K562 (cell line): ENCODE results near the gene NR3C1. TPM values are rescaled to one million over a fixed set of nuclear protein-coding genes. Genes with fewer than 3 reads are reported as not detected.

Experiments
- ATAC-seq: fragments of 200-7000 bp; cut with Tn5 transposase; 3 replicates; pipeline ENCODE4 v1.9.1; 2020; ENCODE audit warnings: moderate library complexity
- BruUV-seq: library from RNA; stranded (reverse); fragments of 400-500 nt; replicated peaks from 2 replicates; lab custom pipeline; 2021; lab: Mats Ljungman, UMichigan
- CTCF ChIA-PET: fragments of 300-600 bp; formaldehyde crosslinking; extraction: SDS; loops from one replicate; lab custom pipeline; 2021; ENCODE audit warnings: low intra/inter-chr PET ratio; lab: Yijun Ruan, JAX
- POLR2A ChIA-PET: fragments of 300-600, 350-650 bp; sonication (Branson Sonifier 250); formaldehyde crosslinking; extraction: SDS; loops from one replicate; lab custom pipeline; 2021; ENCODE audit warnings: antibody characterized with exemption, inconsistent platforms; lab: Yijun Ruan, JAX
- DNase-seq, 4 experiments: peaks; one replicate each; pipeline versions ENCODE4 v3.0.0 to v3.0.0-alpha.2; 2011 to 2018; ENCODE audit warnings: low spot score in 3 of 4, mixed read lengths in 3 of 4; ENCODE audit errors: extremely low read depth in 1 of 4
- FAIRE-seq: peaks from 2 replicates; lab custom pipeline; 2011; peaks lifted over from hg19 to GRCh38; lab: Jason Lieb, UNC
- H2AFZ ChIP-seq: 2 replicates; pipeline ENCODE4 v1.6.0; 2011; ENCODE audit warnings: low read depth, low read length, control low read depth, inconsistent platforms
- H3K27ac ChIP-seq: fragments of 200-600 bp; 3 replicates; pipeline ENCODE4 v1.8.0; 2011; ENCODE audit warnings: low read depth, mild to moderate bottlenecking, control low read depth, inconsistent platforms, low read length, moderate library complexity, mixed read lengths; ENCODE audit errors: extremely low read depth
- H3K27me3 ChIP-seq, 2 experiments: fragments of 300-600 bp in 1 of 2; 2 replicates in 1 of 2; 3 replicates in 1 of 2; pipeline versions ENCODE4 v1.6.0 to v1.8.0; 2011; ENCODE audit warnings: inconsistent platforms in 2 of 2, low read length in 2 of 2, mild to moderate bottlenecking in 1 of 2, mixed read lengths in 1 of 2, moderate library complexity in 1 of 2; ENCODE audit not compliant: control insufficient read depth in 2 of 2, insufficient read depth in 2 of 2
- H3K36me3 ChIP-seq: fragments of 300-600 bp; 3 replicates; pipeline ENCODE4 v1.8.0; 2011; ENCODE audit warnings: mild to moderate bottlenecking, low read length, inconsistent platforms; ENCODE audit not compliant: control insufficient read depth, insufficient read depth
- H3K4me1 ChIP-seq, 2 experiments: fragments of 200-600 bp in 1 of 2; replicated peaks in 1 of 2; 2 replicates in 1 of 2; 3 replicates in 1 of 2; pipeline versions ENCODE4 v1.5.1 to v1.8.0; 2011; ENCODE audit warnings: inconsistent platforms in 2 of 2, low read length in 2 of 2, mild to moderate bottlenecking in 1 of 2, mixed read lengths in 1 of 2, moderate library complexity in 1 of 2; ENCODE audit not compliant: control insufficient read depth in 2 of 2, insufficient read depth in 2 of 2
- H3K4me2 ChIP-seq: 2 replicates; pipeline ENCODE4 v1.6.1; 2011; ENCODE audit warnings: low read length, control low read depth, inconsistent platforms, mixed read lengths; ENCODE audit not compliant: insufficient read depth
- H3K4me3 ChIP-seq: fragments of 200-600 bp; sonication (generic), shearing (Covaris generic); 2 replicates; pipeline ENCODE4 v1.5.1; 2016; ENCODE audit warnings: control low read depth, inconsistent platforms
- H3K79me2 ChIP-seq: fragments of 200-600 bp; 3 replicates; pipeline ENCODE4 v1.8.0; 2011; ENCODE audit warnings: low read length, inconsistent platforms; ENCODE audit not compliant: control insufficient read depth, insufficient read depth
- H3K9ac ChIP-seq, 2 experiments: 2 replicates each; pipeline versions ENCODE4 v1.6.0 to v1.6.1; 2011; ENCODE audit warnings: low read depth in 2 of 2, low read length in 2 of 2, control low read depth in 1 of 2, inconsistent platforms in 1 of 2, mild to moderate bottlenecking in 1 of 2, mixed read lengths in 1 of 2; ENCODE audit not compliant: insufficient read depth in 1 of 2
- H3K9me1 ChIP-seq: one replicate; pipeline ENCODE4 v1.6.0; 2011; ENCODE audit warnings: inconsistent platforms, mild to moderate bottlenecking, low read length, moderate library complexity; ENCODE audit not compliant: control insufficient read depth, insufficient read depth
- H3K9me3 ChIP-seq: replicated peaks from 2 replicates; pipeline ENCODE4 v1.5.1; 2011; ENCODE audit warnings: low read depth, low read length, inconsistent platforms; ENCODE audit not compliant: control insufficient read depth, insufficient read depth
- H4K20me1 ChIP-seq: replicated peaks from 2 replicates; pipeline ENCODE4 v1.6.1; 2011; ENCODE audit warnings: low read length, inconsistent platforms, mixed read lengths; ENCODE audit not compliant: control insufficient read depth, insufficient read depth
- CHD4 ChIP-seq: fragments of 200-600 bp; sonication (generic); IDR thresholded peaks from 3 replicates; pipeline ENCODE4 v1.6.1; 2012; ENCODE audit warnings: low read depth, mild to moderate bottlenecking, mixed read lengths, low read length, inconsistent platforms; ENCODE audit not compliant: insufficient read depth, insufficient replicate concordance, poor library complexity, severe bottlenecking
- EP300 ChIP-seq: IDR thresholded peaks from 2 replicates; pipeline ENCODE4 v1.6.1; 2012; ENCODE audit warnings: low read length, improper control_type of control experiment
- ERF ChIP-seq: fragments of 450-650 bp; formaldehyde crosslinking; IDR thresholded peaks from 2 replicates; pipeline ENCODE4 v1.4.0; 2020; ENCODE audit warnings: mild to moderate bottlenecking, mixed read lengths
- ILF3 ChIP-seq: fragments of 450-650 bp; IDR thresholded peaks from 2 replicates; pipeline ENCODE4 v1.6.1; 2018; ENCODE audit warnings: antibody characterized with exemption, mild to moderate bottlenecking, moderate library complexity, borderline replicate concordance
- NCOA1 ChIP-seq: fragments of 450-650 bp; IDR thresholded peaks from 2 replicates; pipeline ENCODE4 v1.6.1; 2016; ENCODE audit warnings: low read depth
- POLR2AphosphoS5 ChIP-seq: IDR thresholded peaks from 2 replicates; pipeline ENCODE4 v1.6.1; 2011; ENCODE audit warnings: mild to moderate bottlenecking, low read depth, low read length, moderate library complexity; ENCODE audit not compliant: control insufficient read depth, insufficient read depth
- RBFOX2 ChIP-seq: fragments of 200-400 bp; formaldehyde crosslinking; IDR thresholded peaks from 2 replicates; pipeline ENCODE4 v1.6.1; 2017; ENCODE audit warnings: low read depth, mild to moderate bottlenecking, low read length, moderate library complexity
- SMAD4 ChIP-seq: fragments of 250-450 bp; sonication (Bioruptor Pico); conservative IDR thresholded peaks from 2 replicates; pipeline ENCODE4 v1.8.0; 2021; ENCODE audit warnings: inconsistent platforms, mild to moderate bottlenecking, moderate library complexity
- ZNF146 ChIP-seq: IDR thresholded peaks from one replicate; pipeline ENCODE4 v1.6.1; 2018; ENCODE audit warnings: missing compliant biosample characterization; ENCODE audit not compliant: unreplicated experiment
- ZNF253 ChIP-seq: fragments of 250-450 bp; sonication (Bioruptor Pico); conservative IDR thresholded peaks from 2 replicates; pipeline ENCODE4 v1.6.1; 2021; ENCODE audit warnings: mild to moderate bottlenecking
- ZNF316 ChIP-seq: fragments of 450-650 bp; IDR thresholded peaks from 2 replicates; pipeline ENCODE4 v1.6.1; 2016
- ZNF445 ChIP-seq: fragments of 250-450 bp; sonication (Bioruptor Pico); IDR thresholded peaks from 2 replicates; pipeline ENCODE4 v1.4.0; 2020; ENCODE audit warnings: low read depth, mild to moderate bottlenecking, moderate library complexity
- WGBS: fragments of 100-300 bp; shearing (Covaris generic); methylation state at CpG from one replicate; pipeline ENCODE4 v1.1.6; 2016; ENCODE audit warnings: low coverage, mixed read lengths; ENCODE audit not compliant: insufficient coverage; ENCODE audit errors: missing lambda C conversion rate; 5-methylcytosine and 5-hydroxymethylcytosine counted together
- in situ Hi-C: fragments of 300-500 bp; cut with MboI; formaldehyde crosslinking; loops from 4 replicates; pipeline ENCODE4 v1.15.0; 2018; ENCODE audit warnings: inconsistent platforms, mixed read lengths
- intact Hi-C: fragments of 100-400 bp; cut with micrococcal nuclease; formaldehyde crosslinking; loops from 2 replicates; pipeline ENCODE4 v1.14.2; 2022
- polyA plus RNA-seq, 8 experiments: library from polyadenylated mRNA; depleted of rRNA in 4 of 8; stranded (reverse) in 5 of 8; unstranded in 3 of 8; fragments of >200 nt; fragmentation: Nextera tagmentation in 2 of 8; fragmentation: Illumina TruSeq in 1 of 8; extraction: Ambion mirVana in 2 of 8; extraction: Trizol in 1 of 8; gene quantifications; 2 replicates each; pipeline versions ENCODE4 v1.2.1 to v1.2.3, GENCODE V29; 2011 to 2014; ENCODE audit warnings: inconsistent platforms in 1 of 8, missing spikeins in 1 of 8
- total RNA-seq, 7 experiments: library from RNA; depleted of rRNA in 6 of 7; stranded (reverse); fragments of >200 nt in 6 of 7; fragmentation: Illumina TruSeq in 2 of 7; extraction: Trizol in 2 of 7; gene quantifications; 2 replicates each; pipeline versions ENCODE4 v1.2.1 to v1.2.3, GENCODE V29; 2011 to 2021; ENCODE audit warnings: low replicate concordance in 1 of 7
- TF ChIP-seq, protein P1 (sequence below): fragments of 150-350 bp; conservative IDR thresholded peaks from 2 replicates; pipeline ENCODE4 v1.6.1; 2014; ENCODE audit warnings: low read length

NR3C1 gene
- total and polyA plus RNA-seq, 9 of the 15 experiments (the other 6 are each of a cell fraction or from before 2014, with no cell fraction given) = 8.2 to 36.0 (median 15.0) TPM

DNA sequence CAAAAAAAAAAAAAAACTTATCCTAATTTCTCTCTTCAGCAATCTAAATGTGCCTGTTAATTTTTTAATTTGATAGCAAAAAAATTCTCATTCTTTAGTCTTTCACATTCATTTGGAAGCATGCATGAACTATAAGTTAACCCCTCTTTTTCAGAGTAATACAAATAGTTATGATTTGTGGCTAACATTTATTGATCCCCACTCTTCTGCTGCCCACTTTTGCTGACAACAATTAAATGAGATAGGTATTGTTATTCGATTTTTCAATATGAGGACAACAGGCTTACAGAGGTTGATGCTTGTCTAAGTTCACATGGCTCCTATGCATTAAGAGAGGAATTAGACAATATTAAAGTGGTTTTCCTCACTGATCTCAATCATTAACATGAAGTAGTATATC lies 2.9 kb upstream of the NR3C1 start:
- Histone ChIP-seq H3K27me3 (no peaks in the 10 kb centered on the region), H3K4me2 (no peak overlapping the region; the same call in 1 of the 2 replicates), H4K20me1 (peaks cover 6% of the 10 kb centered on the region; the same call in 1 of the 2 replicates), H3K4me3 (no peak overlapping the region), H3K4me1 (peaks cover 4 to 18% of the 10 kb centered on the region in 2 experiments; a peak in 4 of 5 replicates), H3K79me2 (peaks cover 21% of the 10 kb centered on the region), H3K9me1 (no peaks in the 10 kb centered on the region), H2AFZ (0 out of 2 replicates have a peak overlapping the region, but pooled peaks have one; percentile 99), H3K27ac (no peak overlapping the region), H3K9me3 (no peaks in the 10 kb centered on the region), H3K36me3 (no peaks in the 10 kb centered on the region), H3K9ac (no peak overlapping the region)
- DNase-seq (no peak), FAIRE-seq (no peak), ATAC-seq (no peak)
- intact Hi-C loops = no loop called here
- in situ Hi-C loops = no loop called here
- ChIA-PET POLR2A (no interaction called here), CTCF (no interaction called here)
- TF ChIP-seq ZNF253 (CRISPR knock-in tag) (no peak), ZNF445 (CRISPR knock-in tag) (no peak), ZNF316 (peak; percentile 15; the same call in 1 of the 2 replicates), POLR2AphosphoS5 (no peak)
- WGBS = 40% methylated on average over 1 of the region's 1 CpG
- no TSS peak for BruUV-seq

GRCh38 chr5:143405849-143406098 lies 2.3 kb upstream of the NR3C1 start:
- 20% methylated on average over 3 of the region's 3 CpGs for WGBS
- Histone ChIP-seq H3K4me1 (peaks cover 10 to 18% of the 10 kb centered on the region in 2 experiments; a peak in 4 of 5 replicates), H3K36me3 (no peaks in the 10 kb centered on the region), H4K20me1 (peaks cover 11% of the 10 kb centered on the region; the same call in 1 of the 2 replicates), H3K9me1 (no peaks in the 10 kb centered on the region), H2AFZ (peak overlapping the region; percentile 99), H3K27ac (peak overlapping the region; percentile 97), H3K9ac (peak overlapping the region in 1 of 2 experiments; percentile 78; a peak in 3 of 4 replicates), H3K4me2 (peak overlapping the region; percentile 95), H3K9me3 (no peaks in the 10 kb centered on the region), H3K4me3 (peak overlapping the region; percentile 76), H3K27me3 (no peaks in the 10 kb centered on the region), H3K79me2 (peaks cover 27% of the 10 kb centered on the region)
- FAIRE-seq (peak; percentile 6), ATAC-seq (no peak), DNase-seq (no peak)
- intact Hi-C loops (no loop called here), in situ Hi-C loops (no loop called here)
- ChIA-PET CTCF (no interaction called here), POLR2A (no interaction called here)
- BruUV-seq = no TSS peak
- TF ChIP-seq, protein P1, sequence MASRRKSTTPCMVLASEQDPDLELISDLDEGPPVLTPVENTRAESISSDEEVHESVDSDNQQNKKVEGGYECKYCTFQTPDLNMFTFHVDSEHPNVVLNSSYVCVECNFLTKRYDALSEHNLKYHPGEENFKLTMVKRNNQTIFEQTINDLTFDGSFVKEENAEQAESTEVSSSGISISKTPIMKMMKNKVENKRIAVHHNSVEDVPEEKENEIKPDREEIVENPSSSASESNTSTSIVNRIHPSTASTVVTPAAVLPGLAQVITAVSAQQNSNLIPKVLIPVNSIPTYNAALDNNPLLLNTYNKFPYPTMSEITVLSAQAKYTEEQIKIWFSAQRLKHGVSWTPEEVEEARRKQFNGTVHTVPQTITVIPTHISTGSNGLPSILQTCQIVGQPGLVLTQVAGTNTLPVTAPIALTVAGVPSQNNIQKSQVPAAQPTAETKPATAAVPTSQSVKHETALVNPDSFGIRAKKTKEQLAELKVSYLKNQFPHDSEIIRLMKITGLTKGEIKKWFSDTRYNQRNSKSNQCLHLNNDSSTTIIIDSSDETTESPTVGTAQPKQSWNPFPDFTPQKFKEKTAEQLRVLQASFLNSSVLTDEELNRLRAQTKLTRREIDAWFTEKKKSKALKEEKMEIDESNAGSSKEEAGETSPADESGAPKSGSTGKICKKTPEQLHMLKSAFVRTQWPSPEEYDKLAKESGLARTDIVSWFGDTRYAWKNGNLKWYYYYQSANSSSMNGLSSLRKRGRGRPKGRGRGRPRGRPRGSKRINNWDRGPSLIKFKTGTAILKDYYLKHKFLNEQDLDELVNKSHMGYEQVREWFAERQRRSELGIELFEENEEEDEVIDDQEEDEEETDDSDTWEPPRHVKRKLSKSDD = no peak
- TF ChIP-seq ZNF146 (CRISPR knock-in tag) (no peak), CHD4 (no peak), NCOA1 (no peak), ILF3 (no peak), ERF (CRISPR knock-in tag) (no peak), RBFOX2 (no peak), EP300 (no peak), SMAD4 (no peak)
